HG03571 (cell line): ENCODE data around the gene MAP1B.
"Not testable (repeated sequence)": the region's sequence is repeated elsewhere in the genome, so short reads cannot be mapped to it uniquely, and the experiment has no call there.

Experiments
- ATAC-seq: cut with Tn5 transposase; IDR thresholded peaks from one replicate; pipeline ENCODE4 v1.9.1; 2021; ENCODE audit not compliant: unreplicated experiment

MAP1B gene

DNA sequence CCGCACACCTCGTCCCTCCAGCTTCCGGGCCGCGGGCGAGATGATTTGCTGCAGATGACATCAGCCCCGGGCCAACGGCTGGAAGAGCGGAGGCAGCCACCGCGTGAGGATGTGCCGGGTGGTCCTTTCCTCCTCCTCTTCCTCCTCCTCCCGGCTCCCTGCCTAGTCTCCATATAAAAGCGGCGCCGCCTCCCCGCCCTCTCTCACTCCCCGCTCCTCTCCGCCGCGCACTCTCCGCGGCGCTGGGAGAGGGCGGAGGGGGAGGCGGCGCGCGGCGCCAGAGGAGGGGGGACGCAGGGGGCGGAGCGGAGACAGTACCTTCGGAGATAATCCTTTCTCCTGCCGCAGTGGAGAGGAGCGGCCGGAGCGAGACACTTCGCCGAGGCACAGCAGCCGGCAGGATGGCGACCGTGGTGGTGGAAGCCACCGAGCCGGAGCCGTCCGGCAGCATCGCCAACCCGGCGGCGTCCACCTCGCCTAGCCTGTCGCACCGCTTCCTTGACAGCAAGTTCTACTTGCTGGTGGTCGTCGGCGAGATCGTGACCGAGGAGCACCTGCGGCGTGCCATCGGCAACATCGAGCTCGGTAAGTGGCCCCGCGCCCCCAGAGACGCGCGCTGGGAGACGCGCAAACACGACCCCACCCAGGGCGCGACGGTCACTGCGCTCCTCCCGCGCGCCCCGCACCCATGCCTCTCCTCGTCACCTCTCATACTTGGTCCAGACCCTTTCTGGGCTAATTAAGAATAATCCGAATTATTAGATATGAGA lies at the start of gene MAP1B:
Gene MAP1B (plus strand): TSS at position 345 of the 770 bp plus-strand sequence. CDS start 57 bp downstream, at position 402.
- no peak for ATAC-seq

GRCh38 chr5:72057816-72058215 lies 49.5 kb upstream of the MAP1B start:
- ATAC-seq: no peak

GRCh38 chr5:72063219-72063819 lies 44.0 kb upstream of the MAP1B start:
- no peak for ATAC-seq

DNA sequence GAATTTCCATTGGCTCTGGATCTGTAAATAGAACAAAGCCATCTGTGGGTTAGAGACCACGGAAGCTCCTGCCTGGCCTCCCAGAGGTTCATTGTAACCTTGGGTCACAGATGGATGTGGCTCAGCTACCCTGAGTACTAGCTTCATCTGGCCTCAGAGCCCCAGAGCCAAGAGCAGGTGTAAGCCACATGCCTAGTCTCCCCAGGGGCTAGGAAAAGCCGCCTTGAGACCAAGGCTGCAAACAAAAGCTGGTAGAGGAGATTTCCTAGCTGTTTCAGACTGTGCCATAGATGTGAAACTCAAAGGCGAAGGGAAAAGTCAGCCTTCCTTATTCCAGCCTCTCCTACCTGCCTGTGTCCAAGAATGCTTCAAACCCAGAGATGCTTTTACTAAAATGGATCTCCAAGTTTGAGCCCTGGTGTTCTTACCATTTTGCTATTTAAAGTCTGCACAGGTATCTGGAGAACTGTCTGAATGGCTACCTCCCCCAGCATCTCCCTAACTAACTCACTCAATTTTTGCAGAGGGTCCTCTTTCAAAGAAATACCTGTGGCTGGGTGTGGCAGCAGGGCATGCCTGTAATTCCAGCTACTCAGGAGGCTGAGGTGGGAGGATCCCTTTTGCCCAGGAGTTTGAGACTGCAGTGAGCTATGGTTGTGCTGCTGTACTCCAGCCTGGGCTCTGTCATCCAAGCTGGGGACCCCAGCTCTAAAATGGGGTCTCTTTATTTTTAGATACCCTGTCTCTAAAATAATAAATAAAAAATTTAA lies 42.3 kb upstream of the MAP1B start:
- no peak for ATAC-seq

DNA sequence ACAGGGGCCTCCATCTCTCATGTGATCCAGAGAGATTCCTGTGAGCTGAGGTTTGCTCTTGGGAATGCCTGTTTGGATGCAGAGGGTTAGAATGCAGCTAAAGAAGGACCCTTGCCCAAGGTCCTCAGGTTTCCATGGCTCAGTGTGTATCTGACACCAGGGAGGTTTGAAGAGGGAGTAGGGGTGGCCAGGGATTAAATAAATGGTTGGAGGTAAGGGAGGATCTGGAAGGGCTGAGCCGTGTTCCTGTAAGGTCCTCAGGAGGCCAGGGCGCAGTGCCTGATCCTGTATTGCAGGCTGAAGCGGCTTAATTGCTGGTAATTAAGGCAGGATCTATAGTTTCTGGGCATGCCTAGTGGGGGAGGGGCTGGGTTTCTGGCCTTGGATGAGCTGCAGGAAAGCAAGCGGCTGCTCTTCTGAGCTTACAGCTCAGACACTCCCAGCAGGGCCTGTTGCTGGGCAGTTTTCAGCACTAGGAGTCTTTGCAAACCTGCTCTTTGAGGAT lies 41.5 kb upstream of the MAP1B start:
- ATAC-seq: no peak

GRCh38 chr5:72066705-72067107 lies 40.6 kb upstream of the MAP1B start:
- ATAC-seq: no peak

DNA sequence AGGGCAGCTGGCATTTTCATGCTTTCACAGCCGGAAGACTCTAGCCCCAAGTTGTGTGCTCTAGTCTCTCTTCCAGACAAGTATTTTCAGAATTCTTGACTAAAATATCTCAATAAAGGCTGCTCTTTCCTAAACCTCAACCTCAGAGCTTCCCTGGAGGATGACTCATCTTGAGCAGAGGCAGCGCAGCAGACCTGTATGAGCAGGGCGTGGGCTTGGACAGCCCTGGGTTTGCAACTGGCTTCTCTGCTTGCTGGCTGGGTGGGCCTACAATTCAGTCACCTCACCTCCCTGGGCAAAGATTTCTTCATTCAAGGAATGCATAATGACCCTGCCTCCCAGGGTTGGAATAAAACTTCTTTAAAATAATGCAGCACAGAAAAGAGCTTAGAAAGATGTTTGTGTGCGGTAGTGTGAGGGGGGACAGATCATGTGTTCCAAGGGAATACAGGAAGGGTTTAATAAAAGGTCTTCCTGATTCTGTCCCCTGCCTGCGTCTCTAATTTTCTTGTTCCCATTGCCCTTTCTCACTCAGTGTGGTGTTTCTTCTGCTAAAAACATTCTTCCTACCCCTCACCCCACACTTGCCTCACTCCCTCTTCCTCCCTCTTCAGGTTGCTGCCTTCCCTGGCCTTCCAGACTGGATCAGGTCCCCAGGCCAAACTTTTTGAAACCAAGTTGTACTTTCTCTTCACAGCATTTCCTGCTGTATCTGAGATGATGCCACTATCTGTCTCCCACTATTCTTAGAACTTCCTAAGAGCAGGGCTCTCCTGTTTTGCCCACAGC lies 39.4 kb upstream of the MAP1B start:
- ATAC-seq: no peak

GRCh38 chr5:72070529-72070928 lies 36.7 kb upstream of the MAP1B start:
- no peak for ATAC-seq

- ATAC-seq: no peak
Observed at GRCh38 chr5:72071906-72072305, 35.4 kb upstream of the MAP1B start.

DNA sequence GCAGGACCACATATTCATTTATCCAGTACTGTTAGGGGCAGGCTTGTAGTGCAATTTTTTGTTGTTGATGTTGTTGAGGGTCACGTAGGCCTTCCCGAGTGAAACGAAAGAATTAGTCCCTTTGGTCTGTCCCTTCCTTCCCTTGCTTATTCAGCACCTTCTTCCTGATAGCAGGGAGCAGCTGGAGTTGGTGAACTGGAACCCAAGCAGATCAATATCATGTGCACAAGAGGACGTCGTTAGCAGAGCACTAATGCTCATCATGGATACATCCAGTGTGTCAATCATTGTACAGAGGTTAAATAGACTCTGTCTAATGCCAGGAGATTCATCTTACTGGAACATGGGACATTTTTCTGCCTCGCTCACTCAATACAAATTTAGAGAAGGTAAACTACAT lies 33.0 kb upstream of the MAP1B start:
- ATAC-seq: no peak

GRCh38 chr5:72075461-72075860 lies 31.8 kb upstream of the MAP1B start:
- no peak for ATAC-seq

DNA sequence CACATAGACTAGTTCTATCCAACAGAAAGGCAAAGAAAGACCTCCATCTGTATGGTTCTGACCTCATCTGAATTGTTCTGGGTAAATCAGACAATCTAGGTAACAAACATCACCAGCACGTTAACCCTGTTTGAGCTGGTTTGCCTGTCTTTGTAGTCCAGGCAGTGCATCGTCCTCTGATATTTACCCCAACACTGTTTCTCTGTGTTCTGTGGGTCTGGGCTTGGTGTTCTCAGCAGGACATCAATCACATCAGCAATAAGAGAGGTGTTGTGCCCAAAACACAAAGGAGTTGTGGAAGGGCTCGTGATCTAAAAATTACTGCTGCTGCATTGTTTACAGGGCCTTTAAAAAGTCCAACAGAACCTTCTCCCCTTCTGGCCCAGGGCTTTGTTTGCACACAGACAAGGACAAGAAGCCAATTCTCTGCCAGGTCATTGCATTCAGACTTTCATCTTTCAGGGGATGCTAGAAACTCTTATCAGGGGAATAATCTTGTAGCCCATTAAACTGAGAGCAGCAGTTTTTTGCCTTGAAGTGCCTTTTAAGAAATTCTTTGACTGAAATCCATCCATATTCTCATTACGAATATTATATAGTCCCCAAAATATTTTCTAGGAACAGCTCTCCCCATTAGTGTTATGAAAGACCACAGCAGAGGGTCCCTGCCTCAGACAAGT lies 30.5 kb upstream of the MAP1B start:
- no peak for ATAC-seq

DNA sequence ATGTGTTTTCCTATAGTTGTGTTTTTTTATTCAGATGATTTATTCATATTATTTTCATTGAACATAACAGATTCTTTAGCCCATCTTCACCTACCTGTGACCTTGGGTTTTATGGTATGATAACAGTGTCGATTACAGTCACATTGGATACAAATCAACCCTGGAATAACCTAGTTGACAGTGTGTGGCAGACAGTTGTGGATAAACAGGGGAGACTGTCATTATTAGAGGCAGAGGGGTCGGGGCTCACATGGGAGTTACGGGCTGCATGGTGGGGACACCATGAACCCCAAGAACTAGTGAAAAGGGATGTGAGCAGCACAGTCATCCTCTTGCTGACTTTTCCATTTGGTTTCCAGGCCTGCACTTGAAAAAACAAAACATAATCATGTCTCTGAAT lies 29.9 kb upstream of the MAP1B start:
- ATAC-seq: no peak

DNA sequence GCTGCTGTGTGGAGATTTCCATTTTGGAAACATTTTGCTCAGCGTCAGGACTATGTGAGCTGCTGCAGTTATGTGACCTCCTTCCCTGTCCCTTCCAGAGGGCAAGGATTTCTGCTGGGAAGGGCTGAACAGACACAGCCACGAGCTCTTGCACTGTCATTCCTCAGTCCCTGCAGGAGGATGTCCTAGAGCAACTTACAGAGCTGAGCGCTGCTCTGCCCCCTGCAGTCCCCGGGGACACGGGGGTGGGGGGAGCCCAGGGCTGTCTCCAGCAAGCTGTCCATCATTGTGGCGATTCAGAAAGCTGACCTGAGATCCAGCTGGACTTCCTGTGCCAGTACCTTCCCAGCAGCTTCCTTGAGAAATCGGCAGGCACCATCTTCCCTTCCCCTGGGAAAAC lies 28.0 kb upstream of the MAP1B start:
- no peak for ATAC-seq

- no peak for ATAC-seq
Observed at GRCh38 chr5:72082048-72082447, 25.2 kb upstream of the MAP1B start.

GRCh38 chr5:72084876-72085275 lies 22.4 kb upstream of the MAP1B start:
- ATAC-seq: no peak

GRCh38 chr5:72085319-72085718 lies 22.0 kb upstream of the MAP1B start:
- no peak for ATAC-seq

GRCh38 chr5:72089713-72090112 lies 17.6 kb upstream of the MAP1B start:
- ATAC-seq: not testable (repeated sequence)

DNA sequence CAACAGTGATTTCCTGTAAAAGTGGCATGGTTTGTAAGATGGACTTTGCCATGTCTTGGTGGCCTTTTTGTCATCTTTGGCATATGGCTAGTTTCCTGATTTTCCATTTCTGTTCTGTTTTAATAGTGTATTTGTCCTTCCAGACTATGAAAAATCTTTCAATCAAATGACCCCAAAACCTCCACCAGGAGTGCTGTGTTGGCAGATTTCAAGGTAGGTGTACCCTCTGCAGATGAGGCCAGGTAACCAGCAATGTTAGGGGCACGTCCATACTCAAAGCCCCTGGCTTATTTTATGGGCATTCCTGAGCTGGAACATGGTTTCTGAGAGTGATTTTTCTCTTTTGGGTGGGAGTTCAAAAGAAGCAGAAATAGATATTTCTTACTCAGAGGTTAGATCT lies 15.2 kb upstream of the MAP1B start:
- ATAC-seq: no peak

GRCh38 chr5:72093217-72093616 lies 14.1 kb upstream of the MAP1B start:
- ATAC-seq: no peak
